RCC 7860 (cell line): ENCODE measurements around the gene SLC7A11.
A peak's percentile ranks its signal among the peaks of the same experiment; 100 is the strongest.
"Not testable (repeated sequence)": the region's sequence is repeated elsewhere in the genome, so short reads cannot be mapped to it uniquely, and the experiment has no call there.

Source experiments
- DNase-seq: peaks from one replicate; pipeline ENCODE4 v3.0.0-alpha.2; 2015; ENCODE audit warnings: low spot score
- FAIRE-seq: peaks from 2 replicates; lab custom pipeline; 2012; peaks lifted over from hg19 to GRCh38; lab: Jason Lieb, UNC

Gene SLC7A11

DNA sequence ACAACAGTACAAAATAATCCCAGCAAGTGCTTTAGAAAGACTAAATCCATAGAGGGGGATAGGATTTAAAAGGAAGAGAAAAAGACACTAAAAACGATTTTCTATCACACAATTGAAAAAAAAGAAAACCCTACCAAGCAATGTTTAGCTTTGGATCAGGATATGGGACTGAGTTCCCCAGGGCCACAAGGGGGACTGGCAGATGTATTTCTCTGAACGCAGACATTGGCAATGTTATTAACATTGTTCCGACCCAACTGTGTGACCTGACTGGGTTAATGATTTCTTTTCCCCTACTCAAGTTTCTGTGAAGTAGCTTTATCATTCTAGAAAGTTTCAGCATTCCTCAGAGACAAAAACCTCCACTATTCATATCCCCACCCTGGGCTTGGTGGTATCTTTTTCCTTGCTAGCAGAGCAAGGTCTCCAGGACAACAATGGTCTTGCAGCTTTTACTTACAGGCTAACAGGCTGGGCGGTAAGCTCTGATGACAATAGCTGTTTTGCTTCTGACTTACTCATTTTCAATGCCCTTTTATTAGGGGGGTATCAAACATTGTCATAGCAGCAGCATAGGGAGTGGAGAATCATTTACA lies 25.8 kb downstream of the SLC7A11 start:
- FAIRE-seq, result no peak
- no peak for DNase-seq

GRCh38 chr4:138210576-138210975 lies 31.6 kb downstream of the SLC7A11 start:
- not testable (repeated sequence) for FAIRE-seq, DNase-seq

DNA sequence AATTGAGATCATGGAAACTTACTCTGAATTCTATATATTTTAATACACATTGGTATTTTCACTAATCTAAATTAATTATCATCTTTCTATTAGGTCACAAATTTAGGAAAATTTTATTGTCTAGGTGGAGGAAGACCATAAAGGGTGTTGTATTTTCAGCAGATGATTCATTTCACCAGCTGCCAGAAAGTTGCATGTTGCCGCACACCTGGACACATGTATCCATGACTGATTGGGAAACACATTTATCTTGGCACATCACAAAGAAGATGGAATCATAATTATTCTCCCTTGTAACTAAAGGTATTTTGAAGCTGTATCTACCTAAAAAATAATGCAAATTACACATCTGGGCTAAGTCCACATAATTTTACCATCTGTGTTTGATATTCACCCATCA lies 33.1 kb downstream of the SLC7A11 start:
- FAIRE-seq (no peak), DNase-seq (no peak)

DNA sequence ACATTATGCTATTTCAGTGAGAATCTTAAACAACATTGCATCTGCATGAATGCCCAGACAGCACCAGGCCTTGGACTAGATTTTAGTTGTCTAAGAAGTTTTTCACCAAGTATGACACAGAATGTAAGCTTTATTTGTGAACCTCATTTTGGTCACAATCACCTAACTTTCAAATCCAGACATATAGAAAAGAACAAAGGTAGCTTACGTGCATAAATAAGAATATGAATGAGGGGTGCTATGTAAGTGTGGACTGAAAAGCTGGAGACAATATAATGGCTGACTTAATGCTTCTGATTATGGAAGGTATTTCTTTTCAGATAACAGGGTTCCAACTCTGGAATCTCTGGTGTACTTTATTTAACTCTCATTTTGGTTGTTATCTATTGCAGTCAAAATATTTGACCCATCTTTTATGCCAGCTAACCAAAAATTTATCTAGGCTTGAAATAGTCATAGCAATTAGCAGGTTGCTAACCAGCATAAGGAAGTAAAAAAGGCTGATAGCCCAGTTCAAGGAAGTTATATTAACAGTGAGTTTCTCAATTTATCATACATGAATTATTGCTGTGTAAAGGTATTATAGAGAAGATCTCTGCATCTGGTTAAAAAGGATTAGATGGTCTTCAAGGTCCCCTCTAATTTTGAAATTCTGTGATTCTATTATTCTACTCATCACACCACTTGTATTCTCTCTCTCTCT lies 36.5 kb downstream of the SLC7A11 start:
- DNase-seq (no peak), FAIRE-seq (no peak)

DNA sequence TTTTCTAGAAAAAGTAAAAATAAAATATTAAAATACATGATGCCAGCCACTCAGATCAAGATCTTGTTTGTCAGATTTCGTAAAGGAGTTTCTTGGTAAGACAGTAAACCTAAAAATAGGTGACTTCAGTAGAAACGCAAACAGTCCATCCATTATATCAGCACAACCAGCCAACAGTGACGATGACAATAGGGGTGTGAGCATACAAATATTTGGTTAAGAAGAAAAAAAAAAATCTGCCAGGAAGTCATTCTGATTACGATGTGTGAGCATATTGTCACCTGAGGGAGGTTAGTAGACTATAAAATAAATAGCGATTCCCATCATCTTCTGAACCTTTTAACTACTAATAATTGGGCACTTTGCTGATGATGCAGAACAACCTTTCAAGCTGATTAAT lies 37.6 kb downstream of the SLC7A11 start:
- DNase-seq (no peak), FAIRE-seq (no peak)

DNA sequence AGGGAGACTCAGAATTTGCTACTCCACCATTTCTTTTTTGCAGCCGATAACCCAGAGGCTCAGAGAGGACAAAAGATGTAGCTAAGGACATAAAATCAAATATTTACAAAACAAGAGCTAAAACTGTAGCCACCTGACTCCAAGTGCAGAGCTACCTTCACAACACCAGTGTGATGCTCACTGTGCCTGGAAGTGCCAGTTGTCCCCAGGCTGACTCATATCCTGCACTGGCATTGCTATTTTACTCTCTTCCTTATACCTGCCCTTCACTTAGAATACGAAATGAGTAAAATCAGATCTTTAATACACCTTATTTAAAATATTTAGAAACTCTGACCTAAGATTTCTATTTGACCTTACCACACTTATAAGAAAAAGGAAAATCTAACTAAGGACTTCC lies 39.5 kb downstream of the SLC7A11 start:
- DNase-seq, result no peak
- no peak for FAIRE-seq

- no peak for DNase-seq
- no peak for FAIRE-seq
Observed at GRCh38 chr4:138200236-138200590, 41.9 kb downstream of the SLC7A11 start.

GRCh38 chr4:138199568-138200235 lies 42.4 kb downstream of the SLC7A11 start:
- DNase-seq (peak; percentile 79), FAIRE-seq (peak; percentile 38)

- DNase-seq, result no peak
- FAIRE-seq, result no peak
Observed at GRCh38 chr4:138196153-138196552, 46.0 kb downstream of the SLC7A11 start.

GRCh38 chr4:138193963-138194362 lies 48.2 kb downstream of the SLC7A11 start:
- DNase-seq (no peak), FAIRE-seq (no peak)

DNA sequence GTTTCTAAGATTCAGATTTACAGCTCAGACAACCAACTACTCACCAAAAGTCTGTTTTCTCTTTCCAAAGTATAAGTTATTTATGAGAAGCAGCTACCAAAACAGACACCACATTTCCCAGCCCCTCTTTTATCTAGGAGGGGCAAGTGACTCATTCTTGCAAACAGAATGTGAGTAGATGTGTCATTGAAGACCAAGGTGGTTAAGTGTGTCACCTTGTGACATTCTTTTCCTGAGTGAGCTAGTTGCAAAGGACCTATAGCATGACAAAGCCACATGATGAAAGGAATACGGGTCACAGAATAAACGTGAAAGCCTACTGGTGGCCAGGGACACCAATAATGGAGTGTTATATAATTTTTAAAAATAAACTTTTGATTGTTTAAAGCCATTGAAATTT lies 50.0 kb downstream of the SLC7A11 start:
- FAIRE-seq, result peak; percentile 56
- peak; percentile 70 for DNase-seq

- DNase-seq (no peak), FAIRE-seq (no peak)
Observed at GRCh38 chr4:138190452-138190858, 51.7 kb downstream of the SLC7A11 start.

DNA sequence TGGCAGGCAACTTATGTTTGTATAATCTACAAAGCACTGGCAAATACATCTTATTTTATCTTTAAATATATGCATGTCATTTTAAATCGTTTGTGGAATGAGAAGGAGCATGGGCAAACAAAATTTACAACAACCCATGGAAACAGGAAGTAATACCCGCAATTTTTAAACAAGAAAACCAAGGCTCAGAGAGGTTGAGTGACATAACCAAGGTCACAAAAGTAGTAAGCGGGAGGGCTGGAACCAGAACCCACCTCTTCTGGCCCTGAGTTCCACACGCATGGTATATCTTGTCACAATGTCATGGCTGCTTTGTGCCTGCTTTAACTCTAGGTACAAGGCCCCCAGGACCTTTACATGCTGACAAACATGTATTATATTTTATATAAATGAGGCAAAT lies 52.9 kb downstream of the SLC7A11 start:
- FAIRE-seq (no peak), DNase-seq (no peak)

DNA sequence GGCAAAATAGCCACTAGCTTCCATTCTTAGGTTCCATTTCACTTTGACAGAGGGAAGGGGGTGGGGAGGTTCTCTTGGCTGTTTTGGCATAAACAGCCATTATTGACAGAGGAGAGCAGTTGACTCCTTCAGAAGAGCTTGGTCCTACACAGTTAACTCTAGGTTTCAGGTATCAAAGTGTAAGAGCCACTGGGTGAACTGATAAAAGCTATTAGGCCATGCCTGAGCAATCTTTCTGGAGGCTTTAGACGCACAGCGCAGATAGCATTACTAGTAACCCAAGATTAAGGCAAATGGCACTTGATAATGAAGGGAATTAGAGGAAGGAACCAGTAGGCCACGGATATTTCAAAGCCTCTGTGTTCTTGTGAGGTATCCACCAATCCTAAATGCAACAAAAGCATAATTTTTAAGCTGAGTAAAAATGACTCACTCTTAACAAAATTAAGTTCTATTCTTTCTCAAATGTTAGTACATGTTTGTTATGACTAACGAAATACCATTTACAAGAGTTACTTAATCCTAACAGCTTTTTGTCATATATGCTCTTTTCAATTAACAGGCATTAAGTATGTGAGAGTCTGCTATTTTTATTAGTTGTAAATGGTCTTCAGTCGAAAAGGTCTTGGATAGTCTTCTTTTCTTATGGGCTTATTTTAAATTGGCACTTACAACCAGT lies 53.6 kb downstream of the SLC7A11 start:
- no peak for DNase-seq
- FAIRE-seq, result no peak

GRCh38 chr4:138185859-138186645 lies 56.1 kb downstream of the SLC7A11 start:
- FAIRE-seq (no peak), DNase-seq (no peak)

DNA sequence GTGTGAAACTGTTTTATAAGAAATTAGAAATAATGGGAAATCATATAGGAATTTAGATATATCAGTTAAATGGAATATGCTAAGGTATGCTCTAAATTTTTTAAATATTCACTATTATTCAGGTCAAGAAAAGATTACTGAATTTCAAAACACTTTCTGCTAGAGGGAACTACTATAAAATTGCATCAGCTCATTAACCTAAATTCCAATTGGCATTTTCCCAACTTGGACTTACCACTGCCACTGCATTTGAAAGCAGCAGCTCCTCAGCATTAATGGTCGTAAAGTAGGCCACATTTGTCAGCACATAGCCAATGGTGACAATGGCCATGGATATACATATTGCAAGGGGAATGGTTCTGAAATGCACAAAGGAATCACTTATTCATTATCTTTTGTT lies 57.3 kb downstream of the SLC7A11 start:
- no peak for FAIRE-seq
- no peak for DNase-seq

GRCh38 chr4:138182838-138183426 lies 59.2 kb downstream of the SLC7A11 start:
- FAIRE-seq (peak; percentile 51), DNase-seq (no peak)

DNA sequence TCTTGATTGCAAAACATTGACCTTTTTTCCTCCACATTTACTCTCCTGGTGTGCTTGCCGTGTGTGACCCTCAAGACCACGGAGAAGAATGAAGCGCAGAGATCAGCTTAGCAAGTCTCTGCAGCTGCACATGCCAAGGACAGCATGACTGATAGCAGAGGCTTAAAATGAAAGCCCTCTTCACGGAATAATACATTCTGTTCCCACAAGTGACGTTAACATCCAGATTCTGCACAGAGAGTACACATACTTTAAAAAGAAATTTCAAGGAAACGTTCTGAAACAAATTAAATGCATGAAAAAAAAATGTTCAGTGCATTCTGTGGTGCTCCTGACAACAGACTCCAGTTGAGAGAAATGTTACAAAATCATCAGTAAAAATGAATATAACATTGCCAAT lies 60.9 kb downstream of the SLC7A11 start:
- DNase-seq (no peak), FAIRE-seq (no peak)

DNA sequence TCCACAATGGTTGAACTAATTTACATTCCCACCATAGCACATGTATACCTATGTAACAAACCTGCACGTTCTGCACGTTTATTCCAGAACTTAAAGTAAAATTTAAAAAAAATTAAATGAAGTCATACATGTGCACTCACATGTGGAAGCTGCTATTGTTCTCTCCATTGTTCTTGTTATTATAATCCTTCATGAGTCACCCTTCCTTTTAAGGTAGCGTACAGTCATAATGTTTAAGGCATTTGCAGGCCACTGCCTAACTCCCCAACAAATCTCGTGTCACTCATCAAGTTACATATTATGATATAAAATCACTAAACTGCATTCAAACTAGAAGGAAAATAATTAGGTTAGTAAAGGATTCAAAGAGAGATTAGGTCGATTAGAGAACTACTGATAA lies 63.6 kb downstream of the SLC7A11 start:
- no peak for FAIRE-seq

GRCh38 chr4:138177278-138177968 lies 64.7 kb downstream of the SLC7A11 start:
- FAIRE-seq, result no peak
- no peak for DNase-seq

More for the DNA sequence above, 63.6 kb downstream of the SLC7A11 start:
- peak; percentile 18 for DNase-seq
